GM21737 (cell line): Measurements from ENCODE around the gene DENND6A.

Source experiments
- ATAC-seq: cut with Tn5 transposase; IDR thresholded peaks from one replicate; pipeline ENCODE4 v1.9.1; 2021; ENCODE audit warnings: mild to moderate bottlenecking, moderate library complexity; ENCODE audit not compliant: unreplicated experiment

Gene DENND6A

DNA sequence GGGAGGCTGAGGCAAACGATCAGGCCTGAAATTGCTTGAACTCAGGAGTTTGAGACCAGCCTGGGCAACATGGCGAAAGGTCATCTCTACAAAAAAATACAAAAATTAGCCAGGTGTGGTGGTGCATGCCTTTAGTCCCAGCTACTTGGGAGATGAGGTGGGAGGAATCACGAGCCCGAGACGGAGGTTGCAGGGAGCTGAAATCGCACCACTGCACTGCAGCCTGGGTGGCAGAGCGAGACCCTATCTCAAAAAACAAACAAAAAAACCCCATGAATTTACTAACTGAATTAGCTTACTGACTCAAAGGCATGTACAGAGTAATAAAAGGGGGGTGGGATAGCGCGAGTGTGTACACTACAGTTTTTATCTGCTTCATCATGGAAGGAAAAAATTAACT, 115.1 kb downstream of the DENND6A start:
- no peak for ATAC-seq

DNA sequence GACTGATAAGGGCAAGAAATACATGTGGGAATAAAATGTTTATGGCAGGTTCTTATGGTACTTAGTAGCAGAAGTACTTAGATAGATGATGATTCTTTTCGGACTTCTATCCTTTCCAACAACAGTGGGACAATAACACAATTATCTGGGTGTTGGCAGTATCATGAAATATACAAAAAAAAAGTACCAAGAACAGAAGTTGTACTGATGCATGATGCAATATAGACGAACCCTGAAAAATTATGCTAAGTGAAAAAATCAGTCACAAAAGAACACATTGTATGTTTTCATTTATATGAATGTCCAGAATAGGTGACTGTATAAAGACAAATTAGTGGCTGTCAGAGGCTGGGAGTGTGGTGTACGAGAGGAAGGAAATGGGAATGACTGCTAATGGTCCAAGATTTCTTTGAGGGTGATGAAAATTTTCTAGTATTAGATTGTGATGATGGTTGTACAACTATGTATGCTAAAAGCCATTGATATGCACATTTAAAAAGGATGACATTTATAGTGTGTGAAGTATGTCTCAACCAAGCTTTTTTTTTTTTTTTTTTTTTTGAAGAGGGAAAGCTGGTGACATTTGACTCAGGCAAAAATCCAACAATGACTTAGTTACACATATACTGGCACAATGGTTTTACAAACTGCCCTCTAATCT, 116.8 kb downstream of the DENND6A start:
- ATAC-seq = no peak
